ENCODE measurements around the gene NTMT1. TPM values are rescaled to one million over a fixed set of nuclear protein-coding genes. Genes with fewer than 3 reads are reported as not detected.
A peak's percentile ranks its signal among the peaks of the same experiment; 100 is the strongest.

NTMT1 gene
- total RNA-seq, 2 donors from 2014 or later: 39.6 to 49.1 TPM

GRCh38 chr9:129623331-129623730 lies 2.6 kb upstream of the NTMT1 start:
- H3K9me3 ChIP-seq (ENCODE audit: control insufficient read depth, low read length): no peaks in the 10 kb centered on the region
- H3K4me3 ChIP-seq (ENCODE audit: low read length): no peak overlapping the region
- H3K4me1 Mint-ChIP-seq: peaks cover 26% of the 10 kb centered on the region
- DNase-seq: no peak
- no peaks in the 10 kb centered on the region for H3K9me3 Mint-ChIP-seq
- H3K9ac ChIP-seq (ENCODE audit: extremely low read depth, low read length, poor library complexity, severe bottlenecking): no peak overlapping the region
- no peak overlapping the region for H3K27ac Mint-ChIP-seq
- peaks cover 30% of the 10 kb centered on the region for H3K27me3 Mint-ChIP-seq (ENCODE audit: insufficient read depth)
- peaks cover 30% of the 10 kb centered on the region for H3K27me3 ChIP-seq (ENCODE audit: control insufficient read depth, insufficient read depth, low read length, poor library complexity, severe bottlenecking)
- TF ChIP-seq, protein P1, sequence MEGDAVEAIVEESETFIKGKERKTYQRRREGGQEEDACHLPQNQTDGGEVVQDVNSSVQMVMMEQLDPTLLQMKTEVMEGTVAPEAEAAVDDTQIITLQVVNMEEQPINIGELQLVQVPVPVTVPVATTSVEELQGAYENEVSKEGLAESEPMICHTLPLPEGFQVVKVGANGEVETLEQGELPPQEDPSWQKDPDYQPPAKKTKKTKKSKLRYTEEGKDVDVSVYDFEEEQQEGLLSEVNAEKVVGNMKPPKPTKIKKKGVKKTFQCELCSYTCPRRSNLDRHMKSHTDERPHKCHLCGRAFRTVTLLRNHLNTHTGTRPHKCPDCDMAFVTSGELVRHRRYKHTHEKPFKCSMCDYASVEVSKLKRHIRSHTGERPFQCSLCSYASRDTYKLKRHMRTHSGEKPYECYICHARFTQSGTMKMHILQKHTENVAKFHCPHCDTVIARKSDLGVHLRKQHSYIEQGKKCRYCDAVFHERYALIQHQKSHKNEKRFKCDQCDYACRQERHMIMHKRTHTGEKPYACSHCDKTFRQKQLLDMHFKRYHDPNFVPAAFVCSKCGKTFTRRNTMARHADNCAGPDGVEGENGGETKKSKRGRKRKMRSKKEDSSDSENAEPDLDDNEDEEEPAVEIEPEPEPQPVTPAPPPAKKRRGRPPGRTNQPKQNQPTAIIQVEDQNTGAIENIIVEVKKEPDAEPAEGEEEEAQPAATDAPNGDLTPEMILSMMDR (conservative IDR thresholded peaks at IDR 0.05): no peak
- no peaks in the 10 kb centered on the region for H3K4me1 ChIP-seq (ENCODE audit: control insufficient read depth, insufficient read depth, low read length)
- no peak overlapping the region for H3K4me3 Mint-ChIP-seq
- H3K27ac ChIP-seq (ENCODE audit: low read depth, low read length): no peak overlapping the region
- WGBS, 2 experiments (ENCODE audit: insufficient coverage in 1 of 2, insufficient read length in 1 of 2): 84 to 90% methylated on average over 6 of the region's 6 CpGs
- H3K36me3 Mint-ChIP-seq (ENCODE audit: low read depth): no peaks in the 10 kb centered on the region
- peaks cover 9% of the 10 kb centered on the region for H3K36me3 ChIP-seq (ENCODE audit: control insufficient read depth, insufficient read depth, low read length)

DNA sequence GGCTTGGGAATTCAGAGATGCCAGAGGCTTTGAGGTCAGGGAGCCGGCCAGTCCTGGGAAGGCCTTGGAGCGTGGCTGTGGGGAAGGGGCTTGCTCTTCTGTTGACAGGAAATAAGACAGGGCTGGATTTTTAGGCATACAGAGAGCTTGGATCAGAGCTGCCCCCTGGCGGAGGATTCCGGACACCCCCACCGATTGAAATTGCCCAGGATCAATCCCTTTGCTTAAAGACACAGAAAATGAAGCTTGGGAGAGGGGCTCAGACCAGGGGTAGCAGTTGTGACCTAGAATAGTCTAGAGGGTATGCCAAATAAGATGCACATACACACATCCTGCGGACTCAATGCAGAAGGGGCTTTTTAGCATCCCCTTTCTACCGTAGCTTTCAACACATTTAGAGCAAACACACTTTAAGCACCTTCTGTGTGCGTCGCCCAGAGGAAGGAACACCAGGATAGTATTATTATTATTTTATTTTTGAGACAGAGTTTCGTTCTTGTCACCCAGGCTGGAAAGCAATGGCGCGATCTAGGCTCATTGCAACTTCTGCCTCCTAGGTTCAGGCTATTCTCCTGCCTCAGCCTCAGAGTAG lies 1.7 kb upstream of the NTMT1 start:
- H3K9me3 ChIP-seq (ENCODE audit: control insufficient read depth, low read length): no peaks in the 10 kb centered on the region
- peak; percentile 94 for DNase-seq
- peaks cover 4% of the 10 kb centered on the region for H3K36me3 Mint-ChIP-seq (ENCODE audit: low read depth)
- no peak overlapping the region for H3K9ac ChIP-seq (ENCODE audit: extremely low read depth, low read length, poor library complexity, severe bottlenecking)
- H3K4me3 Mint-ChIP-seq: no peak overlapping the region
- H3K36me3 ChIP-seq (ENCODE audit: control insufficient read depth, insufficient read depth, low read length): peaks cover 16% of the 10 kb centered on the region
- H3K4me1 Mint-ChIP-seq: peaks cover 30% of the 10 kb centered on the region
- no peak overlapping the region for H3K27ac ChIP-seq (ENCODE audit: low read depth, low read length)
- no peak overlapping the region for H3K4me3 ChIP-seq (ENCODE audit: low read length)
- TF ChIP-seq, protein P1 (conservative IDR thresholded peaks at IDR 0.05): peak; percentile 89
- peaks cover 25% of the 10 kb centered on the region for H3K27me3 ChIP-seq (ENCODE audit: control insufficient read depth, insufficient read depth, low read length, poor library complexity, severe bottlenecking)
- H3K27me3 Mint-ChIP-seq (ENCODE audit: insufficient read depth): peaks cover 24% of the 10 kb centered on the region
- no peaks in the 10 kb centered on the region for H3K4me1 ChIP-seq (ENCODE audit: control insufficient read depth, insufficient read depth, low read length)
- H3K27ac Mint-ChIP-seq: no peak overlapping the region
- no peaks in the 10 kb centered on the region for H3K9me3 Mint-ChIP-seq
- 56 to 57% methylated on average over 12 of the region's 12 CpGs for whole genome bisulfite sequencing, 2 experiments (ENCODE audit: insufficient coverage in 1 of 2, insufficient read length in 1 of 2)

- DNase-seq: no peak
- no peaks in the 10 kb centered on the region for H3K9me3 ChIP-seq (ENCODE audit: control insufficient read depth, low read length)
- H3K36me3 ChIP-seq (ENCODE audit: control insufficient read depth, insufficient read depth, low read length): peaks cover 16% of the 10 kb centered on the region
- no peak overlapping the region for H3K4me3 ChIP-seq (ENCODE audit: low read length)
- no peak overlapping the region for H3K9ac ChIP-seq (ENCODE audit: extremely low read depth, low read length, poor library complexity, severe bottlenecking)
- H3K27ac ChIP-seq (ENCODE audit: low read depth, low read length): no peak overlapping the region
- H3K4me1 Mint-ChIP-seq: peaks cover 30% of the 10 kb centered on the region
- no peaks in the 10 kb centered on the region for H3K9me3 Mint-ChIP-seq
- H3K4me1 ChIP-seq (ENCODE audit: control insufficient read depth, insufficient read depth, low read length): no peaks in the 10 kb centered on the region
- peaks cover 4% of the 10 kb centered on the region for H3K36me3 Mint-ChIP-seq (ENCODE audit: low read depth)
- no peak overlapping the region for H3K27ac Mint-ChIP-seq
- TF ChIP-seq, protein P1 (conservative IDR thresholded peaks at IDR 0.05): no peak
- peaks cover 18% of the 10 kb centered on the region for H3K27me3 ChIP-seq (ENCODE audit: control insufficient read depth, insufficient read depth, low read length, poor library complexity, severe bottlenecking)
- H3K27me3 Mint-ChIP-seq (ENCODE audit: insufficient read depth): peaks cover 18% of the 10 kb centered on the region
- 87 to 92% methylated on average over 9 of the region's 9 CpGs for WGBS, 2 experiments (ENCODE audit: insufficient coverage in 1 of 2, insufficient read length in 1 of 2)
- peak overlapping the region; percentile 76 for H3K4me3 Mint-ChIP-seq
Observed at GRCh38 chr9:129624947-129625346, 1.0 kb upstream of the NTMT1 start.
